HG03354 (cell line): ENCODE results near the gene APOL1.
"Not testable (repeated sequence)": the region's sequence is repeated elsewhere in the genome, so short reads cannot be mapped to it uniquely, and the experiment has no call there.

ENCODE experiments used
- ATAC-seq: cut with Tn5 transposase; IDR thresholded peaks from one replicate; pipeline ENCODE4 v1.9.1; 2021; ENCODE audit warnings: mild to moderate bottlenecking; ENCODE audit not compliant: unreplicated experiment, poor library complexity, severe bottlenecking

The APOL1 gene

GRCh38 chr22:36224245-36224644 is 28.7 kb upstream of the APOL1 start:
- ATAC-seq = no peak

GRCh38 chr22:36225333-36225922 is 27.5 kb upstream of the APOL1 start:
- ATAC-seq = no peak

GRCh38 chr22:36226189-36226588 is 26.7 kb upstream of the APOL1 start:
- ATAC-seq = no peak

- ATAC-seq = no peak
Measured at GRCh38 chr22:36227396-36227795, 25.5 kb upstream of the APOL1 start.

- ATAC-seq = no peak
Measured at GRCh38 chr22:36227806-36228205, 25.1 kb upstream of the APOL1 start.

GRCh38 chr22:36228369-36228768 is 24.6 kb upstream of the APOL1 start:
- ATAC-seq = not testable (repeated sequence)

GRCh38 chr22:36228944-36229343 is 24.0 kb upstream of the APOL1 start:
- no peak for ATAC-seq

- not testable (repeated sequence) for ATAC-seq
Measured at GRCh38 chr22:36229649-36230048, 23.3 kb upstream of the APOL1 start.

- not testable (repeated sequence) for ATAC-seq
Measured at GRCh38 chr22:36231051-36231450, 21.9 kb upstream of the APOL1 start.

- ATAC-seq = no peak
Measured at GRCh38 chr22:36232715-36233401, 20.1 kb upstream of the APOL1 start.

GRCh38 chr22:36233796-36234195 is 19.1 kb upstream of the APOL1 start:
- no peak for ATAC-seq

- no peak for ATAC-seq
Measured at GRCh38 chr22:36234213-36234612, 18.7 kb upstream of the APOL1 start.

GRCh38 chr22:36234919-36235318 is 18.0 kb upstream of the APOL1 start:
- ATAC-seq = no peak

GRCh38 chr22:36235585-36235984 is 17.3 kb upstream of the APOL1 start:
- no peak for ATAC-seq

- ATAC-seq = no peak
Measured at GRCh38 chr22:36236388-36237319, 16.3 kb upstream of the APOL1 start.

GRCh38 chr22:36237462-36238372 is 15.2 kb upstream of the APOL1 start:
- ATAC-seq = no peak

GRCh38 chr22:36238373-36239149 is 14.4 kb upstream of the APOL1 start:
- ATAC-seq = no peak

GRCh38 chr22:36239150-36239400 is 13.9 kb upstream of the APOL1 start:
- ATAC-seq = peak; percentile 16
